ENCODE data around the gene ABHD14A. TPM values are rescaled to one million over a fixed set of nuclear protein-coding genes. Genes with fewer than 3 reads are reported as not detected.

Gene ABHD14A
- total RNA-seq, 2 experiments from 2014 or later, result 7.5 to 8.9 TPM

DNA sequence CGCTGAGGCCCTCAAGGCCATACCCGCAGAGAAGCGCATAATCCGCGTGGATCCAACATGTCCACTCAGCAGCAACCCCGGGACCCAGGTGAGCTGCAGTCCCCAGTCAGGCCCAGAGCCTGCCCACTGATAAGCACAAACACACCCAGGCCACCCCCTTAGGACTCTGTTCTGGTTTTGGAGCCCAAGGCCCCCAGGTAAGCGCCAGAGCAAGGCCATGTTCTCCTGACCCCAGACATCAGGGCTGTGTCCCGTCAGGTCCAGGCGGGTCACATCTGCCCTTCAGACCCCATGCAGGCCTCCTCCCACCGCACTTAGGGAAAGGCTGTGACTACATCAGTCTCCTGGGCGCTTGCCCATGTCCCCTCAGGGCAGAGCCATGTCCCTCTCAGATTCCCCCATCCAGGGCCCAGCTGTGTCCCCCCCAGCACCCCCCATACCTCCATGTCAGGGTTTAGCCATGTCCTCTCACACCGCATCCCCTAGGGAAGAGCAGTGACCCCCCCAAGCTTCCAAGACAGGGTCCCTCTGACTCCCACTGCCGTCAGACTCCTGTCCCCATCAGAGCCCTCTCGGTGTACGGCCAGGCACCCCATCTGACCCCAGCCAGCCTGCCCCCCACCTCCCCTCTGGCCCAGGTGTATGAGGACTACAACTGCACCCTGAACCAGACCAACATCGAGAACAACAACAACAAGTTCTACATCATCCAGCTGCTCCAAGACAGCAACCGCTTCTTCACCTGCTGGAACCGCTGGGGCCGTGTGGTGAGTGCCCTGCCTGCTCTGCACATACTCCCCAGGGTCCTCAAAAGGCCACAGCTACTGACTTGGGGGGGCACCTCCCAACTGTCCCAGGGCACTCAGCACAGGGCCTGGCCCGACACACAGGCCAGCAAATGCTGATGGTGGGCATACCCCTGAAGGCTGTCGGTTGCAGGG is 31.1 kb upstream of the ABHD14A start:
- BruUV-seq (replicated peaks), result no TSS peak

DNA sequence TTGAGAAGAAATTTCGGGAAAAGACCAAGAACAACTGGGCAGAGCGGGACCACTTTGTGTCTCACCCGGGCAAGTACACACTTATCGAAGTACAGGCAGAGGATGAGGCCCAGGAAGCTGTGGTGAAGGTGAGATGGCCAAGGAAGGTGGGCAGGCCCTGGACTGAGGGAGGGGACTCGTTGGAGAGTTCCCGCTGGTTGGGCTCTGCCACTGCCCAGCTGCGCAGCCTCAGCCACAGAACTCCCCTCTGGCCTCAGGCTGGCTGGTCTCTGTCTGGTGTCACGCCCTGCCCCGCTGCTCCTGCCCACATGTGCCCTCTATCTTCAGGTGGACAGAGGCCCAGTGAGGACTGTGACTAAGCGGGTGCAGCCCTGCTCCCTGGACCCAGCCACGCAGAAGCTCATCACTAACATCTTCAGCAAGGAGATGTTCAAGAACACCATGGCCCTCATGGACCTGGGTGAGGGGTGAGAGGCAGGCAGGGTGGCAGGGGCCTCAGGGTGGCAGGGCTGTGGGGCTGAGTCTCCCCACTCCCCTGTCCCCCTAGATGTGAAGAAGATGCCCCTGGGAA is 30.3 kb upstream of the ABHD14A start:
- Histone ChIP-seq H3K4me1 (ENCODE audit: insufficient read depth, low read length, poor library complexity, severe bottlenecking) (peaks cover 24% of the 10 kb centered on the region), H3K4me2 (ENCODE audit: low read length) (no peak overlapping the region), H3K9me2 (ENCODE audit: insufficient read depth, low read length) (no peaks in the 10 kb centered on the region), H3K4me3 (ENCODE audit: low read depth, low read length, poor library complexity, severe bottlenecking) (no peak overlapping the region), H3K79me2 (ENCODE audit: insufficient read depth, low read depth, low read length) (peaks cover 21% of the 10 kb centered on the region), H2AFZ (ENCODE audit: low read length) (no peak overlapping the region), H3K9me3 (ENCODE audit: low read length) (no peaks in the 10 kb centered on the region), H4K20me1 (ENCODE audit: insufficient read depth, low read length) (no peaks in the 10 kb centered on the region), H3K27ac (ENCODE audit: low read depth, low read length, poor library complexity, severe bottlenecking) (no peak overlapping the region), H3K36me3 (ENCODE audit: insufficient read depth, low read length) (peaks cover 3% of the 10 kb centered on the region; the same call in 1 of the 2 replicates)
- no TSS peak for BruUV-seq (replicated peaks)
- CTCF ChIA-PET (ENCODE audit: unreplicated experiment), result interaction anchor here (0.7 kb wide), 1 partner anchor 23 kb away, joined by 3 read pairs; no protein-coding TSS in a partner anchor
- no peak for DNase-seq (ENCODE audit: low spot score)
- intact Hi-C loops (cut with micrococcal nuclease; ENCODE audit: unreplicated experiment), result loop anchor here (5.0 kb wide), 1 partner anchor 178 kb away; no protein-coding TSS in a partner anchor
- POLR2A ChIA-PET, result no interaction called here
- no peak for TF ChIP-seq EZH2phosphoT487 (IDR thresholded peaks at IDR 0.05; ENCODE audit: borderline replicate concordance, low read depth, low read length)
- TF ChIP-seq, protein P1, sequence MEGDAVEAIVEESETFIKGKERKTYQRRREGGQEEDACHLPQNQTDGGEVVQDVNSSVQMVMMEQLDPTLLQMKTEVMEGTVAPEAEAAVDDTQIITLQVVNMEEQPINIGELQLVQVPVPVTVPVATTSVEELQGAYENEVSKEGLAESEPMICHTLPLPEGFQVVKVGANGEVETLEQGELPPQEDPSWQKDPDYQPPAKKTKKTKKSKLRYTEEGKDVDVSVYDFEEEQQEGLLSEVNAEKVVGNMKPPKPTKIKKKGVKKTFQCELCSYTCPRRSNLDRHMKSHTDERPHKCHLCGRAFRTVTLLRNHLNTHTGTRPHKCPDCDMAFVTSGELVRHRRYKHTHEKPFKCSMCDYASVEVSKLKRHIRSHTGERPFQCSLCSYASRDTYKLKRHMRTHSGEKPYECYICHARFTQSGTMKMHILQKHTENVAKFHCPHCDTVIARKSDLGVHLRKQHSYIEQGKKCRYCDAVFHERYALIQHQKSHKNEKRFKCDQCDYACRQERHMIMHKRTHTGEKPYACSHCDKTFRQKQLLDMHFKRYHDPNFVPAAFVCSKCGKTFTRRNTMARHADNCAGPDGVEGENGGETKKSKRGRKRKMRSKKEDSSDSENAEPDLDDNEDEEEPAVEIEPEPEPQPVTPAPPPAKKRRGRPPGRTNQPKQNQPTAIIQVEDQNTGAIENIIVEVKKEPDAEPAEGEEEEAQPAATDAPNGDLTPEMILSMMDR (conservative IDR thresholded peaks at IDR 0.05; ENCODE audit: low read length), result no peak

More for the DNA sequence above, 31.1 kb upstream of the ABHD14A start:
- TF ChIP-seq, protein P1 (conservative IDR thresholded peaks at IDR 0.05; ENCODE audit: low read length), result no peak
- no peak for TF ChIP-seq EZH2phosphoT487 (IDR thresholded peaks at IDR 0.05; ENCODE audit: borderline replicate concordance, low read depth, low read length)
- DNase-seq (ENCODE audit: low spot score), result no peak
- Histone ChIP-seq H3K4me2 (ENCODE audit: low read length) (0 out of 2 replicates have a peak overlapping the region, but pooled peaks have one; percentile 86), H3K4me3 (ENCODE audit: low read depth, low read length, poor library complexity, severe bottlenecking) (no peak overlapping the region), H3K9me2 (ENCODE audit: insufficient read depth, low read length) (no peaks in the 10 kb centered on the region), H3K4me1 (ENCODE audit: insufficient read depth, low read length, poor library complexity, severe bottlenecking) (peaks cover 24% of the 10 kb centered on the region), H3K36me3 (ENCODE audit: insufficient read depth, low read length) (peaks cover 10% of the 10 kb centered on the region; the same call in 1 of the 2 replicates), H3K9me3 (ENCODE audit: low read length) (no peaks in the 10 kb centered on the region), H3K79me2 (ENCODE audit: insufficient read depth, low read depth, low read length) (peaks cover 23% of the 10 kb centered on the region), H2AFZ (ENCODE audit: low read length) (no peak overlapping the region), H4K20me1 (ENCODE audit: insufficient read depth, low read length) (no peaks in the 10 kb centered on the region), H3K27ac (ENCODE audit: low read depth, low read length, poor library complexity, severe bottlenecking) (no peak overlapping the region)
- intact Hi-C loops (cut with micrococcal nuclease; ENCODE audit: unreplicated experiment), result loop anchor here (2.0 to 5.0 kb wide), 3 partner anchors 113 to 201 kb away; partner anchors contain the start of gene DUSP7
- CTCF ChIA-PET (ENCODE audit: unreplicated experiment), result interaction anchor here (0.6 to 0.9 kb wide), 4 partner anchors 8 to 25 kb away, joined by 3 read pairs; no protein-coding TSS in a partner anchor
- POLR2A ChIA-PET, result interaction anchor here (2.3 kb wide), 1 partner anchor 51 kb away, joined by 11 read pairs; the partner anchor contains the start of gene RPL29

All from OCI-LY7 (cell line).